ENCODE measurements around the gene LRRC8A.

- no peak for TF ChIP-seq CTCF (IDR thresholded peaks at IDR 0.05)
- no peak for TF ChIP-seq EP300 (IDR thresholded peaks at IDR 0.05)
- no peak for TF ChIP-seq POLR2AphosphoS5 (IDR thresholded peaks at IDR 0.05)
Observed at GRCh38 chr9:128912270-128912853, 30.4 kb downstream of the LRRC8A start.
